SKM-1 treated with dmso at 0.1 percent for 144 hours (cell line): ENCODE data around the gene CNPY4.

Experiments
- DNase-seq: peaks from one replicate; lab custom pipeline; 2025; ENCODE audit not compliant: unreplicated experiment; lab: John Stamatoyannopoulos, UW

Gene CNPY4

GRCh38 chr7:100166317-100166940, 47.0 kb downstream of the CNPY4 start:
- no peak for DNase-seq

GRCh38 chr7:100166970-100167911, 47.8 kb downstream of the CNPY4 start:
- DNase-seq, result no peak

GRCh38 chr7:100167912-100168323, 48.5 kb downstream of the CNPY4 start:
- no peak for DNase-seq

- DNase-seq, result no peak
Observed at GRCh38 chr7:100169147-100169850, 49.9 kb downstream of the CNPY4 start.

- DNase-seq, result no peak
Observed at GRCh38 chr7:100170101-100170897, 50.9 kb downstream of the CNPY4 start.

- DNase-seq, result no peak
Observed at GRCh38 chr7:100171087-100171681, 51.8 kb downstream of the CNPY4 start.

GRCh38 chr7:100171840-100172239, 52.4 kb downstream of the CNPY4 start:
- no peak for DNase-seq

- no peak for DNase-seq
Observed at GRCh38 chr7:100173806-100174495, 54.5 kb downstream of the CNPY4 start.

GRCh38 chr7:100174582-100174981, 55.1 kb downstream of the CNPY4 start:
- no peak for DNase-seq
